Neural cell (in vitro differentiated cells): Measurements from ENCODE around the gene NDFIP1. TPM values are rescaled to one million over a fixed set of nuclear protein-coding genes. Genes with fewer than 3 reads are reported as not detected.
"Not testable (repeated sequence)": the region's sequence is repeated elsewhere in the genome, so short reads cannot be mapped to it uniquely, and the experiment has no call there.

ENCODE experiments used
- H2AFZ ChIP-seq: fragments of 200-600, 300-800 bp; sonication (generic), shearing (Covaris generic); 2 replicates; pipeline ENCODE4 v1.6.0; 2014; ENCODE audit warnings: low read depth, mild to moderate bottlenecking, antibody characterized with exemption, low read length, moderate library complexity
- H3F3A ChIP-seq: fragments of 200-600 bp; shearing (Covaris generic); 2 replicates; pipeline ENCODE4 v1.6.1; 2016; ENCODE audit warnings: mild to moderate bottlenecking, moderate library complexity, mixed read lengths, antibody characterized with exemption, low read length; ENCODE audit not compliant: insufficient read depth, poor library complexity, severe bottlenecking
- H3K27ac ChIP-seq: fragments of 200-600, 300-800 bp; sonication (generic), shearing (Covaris generic); 2 replicates; pipeline ENCODE4 v1.5.1; 2014; ENCODE audit warnings: mild to moderate bottlenecking, low read length, moderate library complexity
- H3K27me3 ChIP-seq: fragments of 300-800, 200-600 bp; sonication (generic), shearing (Covaris generic); 2 replicates; pipeline ENCODE4 v1.6.0; 2014; ENCODE audit warnings: mild to moderate bottlenecking, low read depth, low read length, moderate library complexity; ENCODE audit not compliant: insufficient read depth
- H3K36me3 ChIP-seq: fragments of 300-800, 200-600 bp; sonication (generic), shearing (Covaris generic); 2 replicates; pipeline ENCODE4 v1.5.1; 2014; ENCODE audit warnings: mild to moderate bottlenecking, antibody characterized with exemption, low read length, moderate library complexity; ENCODE audit not compliant: insufficient read depth
- H3K4me2 ChIP-seq: fragments of 300-800, 200-600 bp; sonication (generic), shearing (Covaris generic); 2 replicates; pipeline ENCODE4 v1.6.0; 2014; ENCODE audit warnings: mild to moderate bottlenecking, low read length
- H3K4me3 ChIP-seq: fragments of 300-800, 200-600 bp; sonication (generic), shearing (Covaris generic); 2 replicates; pipeline ENCODE4 v1.5.1; 2014; ENCODE audit warnings: mild to moderate bottlenecking, low read length, moderate library complexity
- H3K79me2 ChIP-seq: fragments of 200-600 bp; shearing (Covaris generic); replicated peaks from 2 replicates; pipeline ENCODE4 v1.6.0; 2014; ENCODE audit warnings: mild to moderate bottlenecking, low read length, moderate library complexity; ENCODE audit not compliant: insufficient read depth
- H3K9ac ChIP-seq: fragments of 300-800, 200-600 bp; sonication (generic), shearing (Covaris generic); 2 replicates; pipeline ENCODE4 v1.6.1; 2016; ENCODE audit warnings: mild to moderate bottlenecking, low read length, mixed read lengths
- H3K9me2 ChIP-seq: fragments of 200-600 bp; shearing (Covaris generic); 2 replicates; pipeline ENCODE4 v1.6.1; 2016; ENCODE audit warnings: mild to moderate bottlenecking, low read length, mixed read lengths; ENCODE audit not compliant: insufficient read depth
- H3K9me3 ChIP-seq: fragments of 200-600, 300-800 bp; sonication (generic), shearing (Covaris generic); 2 replicates; pipeline ENCODE4 v1.6.1; 2016; ENCODE audit warnings: mild to moderate bottlenecking, mixed run types, low read length, moderate library complexity, mixed read lengths
- H4K20me1 ChIP-seq: fragments of 200-600 bp; shearing (Covaris generic); 2 replicates; pipeline ENCODE4 v1.6.1; 2016; ENCODE audit warnings: mild to moderate bottlenecking, mixed run types; ENCODE audit not compliant: insufficient read depth
- CTCF ChIP-seq: fragments of 450-650 bp; IDR thresholded peaks from 2 replicates; pipeline ENCODE4 v1.5.1; 2014; ENCODE audit warnings: antibody characterized with exemption, mild to moderate bottlenecking, moderate library complexity; ENCODE audit not compliant: poor library complexity, severe bottlenecking
- EP300 ChIP-seq: fragments of 450-650 bp; conservative IDR thresholded peaks from 2 replicates; pipeline ENCODE4 v1.6.1; 2014; ENCODE audit warnings: antibody characterized with exemption, mild to moderate bottlenecking, moderate library complexity; ENCODE audit not compliant: poor library complexity, severe bottlenecking
- EZH2 ChIP-seq: fragments of 200-600, 300-800 bp; shearing (Covaris generic), sonication (generic); IDR thresholded peaks from 2 replicates; pipeline ENCODE4 v1.6.1; 2014; ENCODE audit warnings: antibody characterized with exemption, low read length, borderline replicate concordance, mild to moderate bottlenecking; ENCODE audit not compliant: insufficient read depth, poor library complexity, severe bottlenecking
- MXI1 ChIP-seq: fragments of 450-650 bp; conservative IDR thresholded peaks from 2 replicates; pipeline ENCODE4 v1.6.1; 2014; ENCODE audit warnings: antibody characterized with exemption, mild to moderate bottlenecking; ENCODE audit not compliant: poor library complexity, severe bottlenecking
- POLR2AphosphoS5 ChIP-seq: IDR thresholded peaks from 2 replicates; pipeline ENCODE4 v1.6.1; 2012
- RAD21 ChIP-seq: fragments of 450-650 bp; conservative IDR thresholded peaks from 2 replicates; pipeline ENCODE4 v1.6.1; 2014; ENCODE audit warnings: antibody characterized with exemption, mild to moderate bottlenecking, moderate library complexity
- REST ChIP-seq: IDR thresholded peaks from 2 replicates; pipeline ENCODE4 v1.6.1; 2012; ENCODE audit warnings: borderline replicate concordance
- SMC3 ChIP-seq: fragments of 450-650 bp; conservative IDR thresholded peaks from 2 replicates; pipeline ENCODE4 v1.6.1; 2014; ENCODE audit warnings: antibody characterized with exemption, mild to moderate bottlenecking, moderate library complexity; ENCODE audit not compliant: poor library complexity
- TAF1 ChIP-seq: IDR thresholded peaks from 2 replicates; pipeline ENCODE4 v1.6.1; 2012; ENCODE audit warnings: low read depth
- polyA plus RNA-seq: library from polyadenylated mRNA; depleted of rRNA; stranded (reverse); fragments of >200 nt; gene quantifications from 2 replicates; pipeline ENCODE4 v1.2.3, GENCODE V29; 2014

The NDFIP1 gene
- polyA plus RNA-seq, 1 donor from 2014 or later = 99.7 TPM

DNA sequence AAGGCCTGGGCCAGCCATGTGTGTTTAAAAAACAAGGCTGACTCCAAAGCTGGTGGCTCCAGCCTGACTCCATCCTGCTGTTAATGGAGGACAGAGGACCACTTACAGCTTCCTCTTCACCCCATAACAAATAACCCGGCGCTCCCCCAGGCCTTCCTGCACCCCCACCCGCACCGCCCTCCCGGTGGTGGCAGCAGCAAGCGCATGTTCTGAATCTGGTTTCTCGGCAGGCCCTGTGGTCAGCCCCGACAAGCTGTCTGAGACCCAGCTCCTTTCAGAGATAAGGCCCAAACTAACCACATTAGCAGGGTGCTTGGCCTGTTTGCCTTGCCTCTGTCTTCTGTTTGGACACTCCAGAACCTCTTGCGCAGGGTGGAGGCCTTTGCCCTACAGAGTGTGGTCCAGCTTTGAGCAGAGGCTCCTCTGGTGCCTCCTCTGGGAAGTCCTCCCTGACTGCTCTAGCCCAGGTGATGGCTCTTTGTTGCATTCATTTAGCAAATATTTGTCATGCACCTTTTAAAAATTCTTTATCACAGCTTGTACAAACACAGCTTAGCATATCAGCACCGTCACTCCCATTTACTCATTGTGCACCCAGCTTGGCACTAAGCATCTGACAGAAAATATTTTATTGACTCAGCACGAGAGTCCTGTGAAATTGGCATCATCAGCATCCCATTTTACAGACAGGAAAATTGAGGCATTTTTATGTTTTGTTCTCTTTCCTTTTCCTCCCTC is 78.4 kb downstream of the NDFIP1 start:
- H3K9me2 ChIP-seq = no peaks in the 10 kb centered on the region
- H2AFZ ChIP-seq = no peak overlapping the region
- H3F3A ChIP-seq = no peaks in the 10 kb centered on the region
- H3K4me3 ChIP-seq = no peak overlapping the region
- no peak overlapping the region for H3K4me2 ChIP-seq
- no peak overlapping the region for H3K9ac ChIP-seq
- no peaks in the 10 kb centered on the region for H3K9me3 ChIP-seq
- no peaks in the 10 kb centered on the region for H4K20me1 ChIP-seq
- TF ChIP-seq SMC3 (no peak), POLR2AphosphoS5 (no peak)
- no peaks in the 10 kb centered on the region for H3K79me2 ChIP-seq
- no peaks in the 10 kb centered on the region for H3K36me3 ChIP-seq
- no peaks in the 10 kb centered on the region for H3K27me3 ChIP-seq
- no peak overlapping the region for H3K27ac ChIP-seq

GRCh38 chr5:142188691-142189090 is 80.1 kb downstream of the NDFIP1 start:
- not testable (repeated sequence) for H3K4me2 ChIP-seq, H3K9me2 ChIP-seq

DNA sequence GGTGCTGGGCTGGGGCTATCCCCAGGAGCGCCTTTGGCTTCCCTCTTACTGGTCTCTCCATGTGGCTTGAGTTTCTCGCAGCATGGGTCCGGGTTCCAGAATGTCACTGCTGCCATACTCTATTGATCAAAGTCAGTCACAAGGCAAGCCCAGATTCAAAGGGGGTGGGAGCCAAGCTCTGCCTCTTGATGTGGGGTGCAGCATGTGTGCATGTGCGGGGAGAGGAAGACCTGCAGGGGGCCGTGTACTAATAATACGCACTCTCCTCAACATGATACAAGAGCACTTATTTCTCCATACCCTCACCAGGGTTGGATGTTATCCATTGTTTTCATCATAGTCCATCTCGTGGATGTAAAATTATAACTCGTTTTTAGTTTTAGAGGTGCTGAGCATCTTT is 81.2 kb downstream of the NDFIP1 start:
- no peak overlapping the region for H3K4me2 ChIP-seq
- no peak overlapping the region for H3K27ac ChIP-seq
- no peaks in the 10 kb centered on the region for H4K20me1 ChIP-seq
- H3K9me3 ChIP-seq = no peaks in the 10 kb centered on the region
- TF ChIP-seq RAD21 = no peak
- no peak for TF ChIP-seq SMC3
- TF ChIP-seq MXI1 = no peak
- TF ChIP-seq POLR2AphosphoS5 = no peak
- TF ChIP-seq EP300 = no peak
- TF ChIP-seq REST = no peak
- TF ChIP-seq TAF1 = no peak
- no peak for TF ChIP-seq EZH2
- TF ChIP-seq CTCF = no peak
- H3K79me2 ChIP-seq = no peaks in the 10 kb centered on the region
- no peaks in the 10 kb centered on the region for H3K9me2 ChIP-seq
- H3K27me3 ChIP-seq = no peaks in the 10 kb centered on the region
- H3K9ac ChIP-seq = no peak overlapping the region
- no peak overlapping the region for H2AFZ ChIP-seq
- no peaks in the 10 kb centered on the region for H3K36me3 ChIP-seq
- no peaks in the 10 kb centered on the region for H3F3A ChIP-seq
- H3K4me3 ChIP-seq = no peak overlapping the region

More at GRCh38 chr5:142188691-142189090, 80.1 kb downstream of the NDFIP1 start:
- not testable (repeated sequence) for H3K36me3 ChIP-seq, H3K79me2 ChIP-seq, H3F3A ChIP-seq, H2AFZ ChIP-seq, H3K9ac ChIP-seq, H4K20me1 ChIP-seq, H3K27ac ChIP-seq, H3K27me3 ChIP-seq, H3K4me3 ChIP-seq, H3K9me3 ChIP-seq
